AG04450 (cell line): ENCODE data around the gene CELF5. TPM values are rescaled to one million over a fixed set of nuclear protein-coding genes. Genes with fewer than 3 reads are reported as not detected.

Source experiments
- CTCF ChIA-PET: fragments of 300-600, 350-600 bp; formaldehyde crosslinking; extraction: SDS; loops from one replicate; lab custom pipeline; 2022; ENCODE audit warnings: antibody characterized with exemption, inconsistent platforms; lab: Charles Lee
- POLR2A ChIA-PET: fragments of 350-600 bp; formaldehyde crosslinking; extraction: SDS; loops from one replicate; lab custom pipeline; 2021; ENCODE audit warnings: antibody characterized with exemption, inconsistent platforms; lab: Yijun Ruan, JAX
- DNase-seq: peaks from one replicate; pipeline ENCODE4 v3.0.0-alpha.2; 2011; ENCODE audit warnings: low read depth, low spot score
- H3K27ac ChIP-seq: one replicate; pipeline ENCODE4 v1.5.1; 2012; ENCODE audit warnings: low read depth, low read length, control low read depth
- H3K27me3 ChIP-seq: one replicate; pipeline ENCODE4 v1.6.0; 2012; ENCODE audit warnings: low read length; ENCODE audit not compliant: control insufficient read depth, insufficient read depth
- H3K4me3 ChIP-seq: 2 replicates; pipeline ENCODE4 v1.5.1; 2011; ENCODE audit warnings: mild to moderate bottlenecking, low read depth, low read length, control low read depth
- H3K9me3 ChIP-seq: 2 replicates; pipeline ENCODE4 v1.5.1; 2012; ENCODE audit warnings: low read length; ENCODE audit not compliant: control insufficient read depth, insufficient read depth
- polyA plus RNA-seq: library from polyadenylated mRNA; depleted of rRNA; stranded (reverse); fragments of >200 nt; gene quantifications from 2 replicates; pipeline ENCODE4 v1.2.3, GENCODE V29; 2011
- TF ChIP-seq, protein P1 (sequence below): IDR thresholded peaks from 2 replicates; pipeline ENCODE4 v1.5.1; 2011; ENCODE audit warnings: low read depth, low read length, control low read depth, inconsistent platforms

Gene CELF5
- polyA plus RNA-seq, 1 experiment = not detected

- Histone ChIP-seq H3K27ac (no peak overlapping the region), H3K27me3 (peaks cover 24% of the 10 kb centered on the region), H3K9me3 (no peaks in the 10 kb centered on the region; the same call in 1 of the 2 replicates), H3K4me3 (no peak overlapping the region)
- ChIA-PET CTCF (interaction anchor here (0.6 to 0.7 kb wide), 2 partner anchors 28 to 131 kb away, joined by 3 read pairs; no protein-coding TSS in a partner anchor), POLR2A (no interaction called here)
- TF ChIP-seq, protein P1, sequence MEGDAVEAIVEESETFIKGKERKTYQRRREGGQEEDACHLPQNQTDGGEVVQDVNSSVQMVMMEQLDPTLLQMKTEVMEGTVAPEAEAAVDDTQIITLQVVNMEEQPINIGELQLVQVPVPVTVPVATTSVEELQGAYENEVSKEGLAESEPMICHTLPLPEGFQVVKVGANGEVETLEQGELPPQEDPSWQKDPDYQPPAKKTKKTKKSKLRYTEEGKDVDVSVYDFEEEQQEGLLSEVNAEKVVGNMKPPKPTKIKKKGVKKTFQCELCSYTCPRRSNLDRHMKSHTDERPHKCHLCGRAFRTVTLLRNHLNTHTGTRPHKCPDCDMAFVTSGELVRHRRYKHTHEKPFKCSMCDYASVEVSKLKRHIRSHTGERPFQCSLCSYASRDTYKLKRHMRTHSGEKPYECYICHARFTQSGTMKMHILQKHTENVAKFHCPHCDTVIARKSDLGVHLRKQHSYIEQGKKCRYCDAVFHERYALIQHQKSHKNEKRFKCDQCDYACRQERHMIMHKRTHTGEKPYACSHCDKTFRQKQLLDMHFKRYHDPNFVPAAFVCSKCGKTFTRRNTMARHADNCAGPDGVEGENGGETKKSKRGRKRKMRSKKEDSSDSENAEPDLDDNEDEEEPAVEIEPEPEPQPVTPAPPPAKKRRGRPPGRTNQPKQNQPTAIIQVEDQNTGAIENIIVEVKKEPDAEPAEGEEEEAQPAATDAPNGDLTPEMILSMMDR = no peak
- DNase-seq = no peak
Measured at GRCh38 chr19:3265432-3265831, 41.0 kb downstream of the CELF5 start.

- Histone ChIP-seq H3K27me3 (peaks cover 26% of the 10 kb centered on the region), H3K27ac (no peak overlapping the region), H3K9me3 (no peaks in the 10 kb centered on the region; the same call in 1 of the 2 replicates), H3K4me3 (no peak overlapping the region)
- ChIA-PET POLR2A (no interaction called here), CTCF (no interaction called here)
- TF ChIP-seq, protein P1 = no peak
- no peak for DNase-seq
Measured at GRCh38 chr19:3266092-3266693, 41.7 kb downstream of the CELF5 start.

DNA sequence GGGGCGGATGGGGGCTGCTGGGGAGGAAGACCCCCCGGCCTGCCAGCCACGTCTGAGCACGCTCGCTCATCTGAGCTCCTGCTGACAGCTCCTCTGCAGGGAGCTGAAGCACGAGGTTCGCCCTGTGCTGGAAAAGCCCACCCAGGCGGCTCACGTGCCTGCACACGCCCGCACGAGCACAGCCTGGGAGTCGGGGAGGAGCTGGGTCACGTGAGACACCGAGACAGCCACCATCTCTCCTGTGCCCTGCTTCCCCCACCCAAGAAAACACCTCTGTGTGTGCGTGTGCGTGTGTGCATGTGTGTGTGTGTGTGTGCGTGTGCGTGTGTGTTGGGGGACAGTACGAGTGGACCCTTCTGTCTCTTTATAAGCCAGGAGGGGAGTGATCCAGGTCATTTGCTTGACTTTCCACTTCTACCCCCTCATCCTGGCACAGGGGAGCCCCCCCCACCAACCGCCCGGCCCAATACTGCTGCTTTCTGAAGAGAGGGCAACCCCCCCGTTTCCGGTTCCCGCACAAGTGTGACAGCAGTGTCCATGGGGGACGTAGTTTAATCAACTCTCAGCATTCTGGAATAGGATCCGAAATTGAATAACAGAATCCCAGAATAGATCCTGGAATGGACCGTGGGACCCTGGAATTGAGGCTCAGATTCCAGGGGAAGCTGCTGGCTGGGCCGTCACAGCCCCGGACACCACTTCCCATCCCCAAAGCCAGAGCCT is 42.5 kb downstream of the CELF5 start:
- H3K9me3 ChIP-seq = no peaks in the 10 kb centered on the region; the same call in 1 of the 2 replicates
- ChIA-PET CTCF (no interaction called here), POLR2A (no interaction called here)
- no peak for DNase-seq
- H3K27ac ChIP-seq = no peak overlapping the region
- H3K27me3 ChIP-seq = peaks cover 30% of the 10 kb centered on the region
- TF ChIP-seq, protein P1 = no peak
- H3K4me3 ChIP-seq = no peak overlapping the region

DNA sequence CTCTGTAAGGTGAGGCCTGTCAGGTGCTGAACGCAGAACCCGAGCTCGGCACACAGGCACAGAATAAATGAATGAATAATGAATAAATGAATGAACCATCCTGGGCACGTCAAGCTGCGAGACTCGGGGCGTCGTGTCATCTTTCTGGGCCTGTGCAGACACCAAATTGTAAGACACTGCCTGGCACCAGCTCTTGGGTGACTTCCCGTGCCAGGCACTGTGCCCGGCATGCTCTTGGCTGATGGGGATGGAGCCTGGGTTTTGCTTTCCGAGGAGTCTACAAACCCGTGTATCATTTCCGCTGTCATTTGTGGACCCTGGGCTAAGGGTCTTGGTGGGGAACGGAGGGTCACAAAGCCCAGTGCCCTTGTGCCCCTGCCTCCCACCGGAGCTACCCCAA is 43.9 kb downstream of the CELF5 start:
- DNase-seq = no peak
- no peak overlapping the region for H3K4me3 ChIP-seq
- TF ChIP-seq, protein P1 = no peak
- ChIA-PET CTCF (interaction anchor here (1.2 kb wide), 1 partner anchor 204 kb away, joined by 3 read pairs; no protein-coding TSS in a partner anchor), POLR2A (no interaction called here)
- peaks cover 9% of the 10 kb centered on the region for H3K9me3 ChIP-seq
- peaks cover 37% of the 10 kb centered on the region for H3K27me3 ChIP-seq
- no peak overlapping the region for H3K27ac ChIP-seq

DNA sequence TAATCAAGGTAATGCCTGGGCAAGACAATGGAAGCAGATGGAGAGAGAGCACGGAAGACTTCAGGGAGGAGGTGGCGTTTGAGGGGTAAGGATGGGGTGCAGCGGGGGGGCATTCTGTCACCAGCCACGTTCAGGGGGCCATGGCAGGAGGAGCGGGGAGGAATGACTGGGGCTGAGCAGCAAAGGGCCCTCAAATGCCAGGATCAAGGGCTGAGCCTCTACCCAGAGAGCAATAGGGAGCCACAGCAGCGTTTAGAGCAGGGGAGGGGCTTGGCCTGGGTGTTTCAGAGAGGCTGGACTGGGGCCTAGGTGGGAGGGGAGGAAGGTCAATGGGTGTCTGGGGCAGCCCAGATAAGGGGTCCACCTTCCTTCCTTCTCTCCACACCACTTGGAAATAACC is 44.3 kb downstream of the CELF5 start:
- Histone ChIP-seq H3K27me3 (peaks cover 38% of the 10 kb centered on the region), H3K9me3 (peaks cover 14% of the 10 kb centered on the region), H3K27ac (no peak overlapping the region), H3K4me3 (no peak overlapping the region)
- DNase-seq = no peak
- TF ChIP-seq, protein P1 = no peak
- CTCF ChIA-PET = interaction anchor here (1.2 kb wide), 1 partner anchor 204 kb away, joined by 3 read pairs; no protein-coding TSS in a partner anchor
- POLR2A ChIA-PET = no interaction called here
